Activated T-cell treated with anti-CD3 and anti-CD28 coated beads for 48 hours (primary cell): ENCODE results near the gene AKR1A1.
"Not testable (repeated sequence)": the region's sequence is repeated elsewhere in the genome, so short reads cannot be mapped to it uniquely, and the experiment has no call there.

Experiments
- DNase-seq: peaks from one replicate; pipeline ENCODE4 v3.0.0-alpha.2; 2020; ENCODE audit warnings: low read depth

AKR1A1 gene

GRCh38 chr1:45570631-45571030 lies 20.0 kb downstream of the AKR1A1 start:
- no peak for DNase-seq

- DNase-seq, result no peak
These were observed 22.7 kb downstream of the AKR1A1 start for GRCh38 chr1:45573231-45573804.

- no peak for DNase-seq
These were observed 23.5 kb downstream of the AKR1A1 start for GRCh38 chr1:45574105-45574626.

GRCh38 chr1:45583264-45583665 lies 32.6 kb downstream of the AKR1A1 start:
- DNase-seq, result peak; percentile 90

- DNase-seq, result peak; percentile 91
These were observed 33.2 kb downstream of the AKR1A1 start, which contains the start of gene NASP for GRCh38 chr1:45583666-45584350. NASP (plus strand) TSS chr1:45584041; CDS start chr1:45584147, 106 bp downstream.

- peak; percentile 85 for DNase-seq
These were observed 33.9 kb downstream of the AKR1A1 start for GRCh38 chr1:45584351-45585109.

- DNase-seq, result no peak
These were observed 34.4 kb downstream of the AKR1A1 start for GRCh38 chr1:45585110-45585426.

GRCh38 chr1:45585496-45586075 lies 35.0 kb downstream of the AKR1A1 start:
- DNase-seq, result no peak

- DNase-seq, result no peak
These were observed 36.1 kb downstream of the AKR1A1 start for GRCh38 chr1:45586769-45587168.

GRCh38 chr1:45589861-45590260 lies 39.2 kb downstream of the AKR1A1 start:
- no peak for DNase-seq

GRCh38 chr1:45594412-45594811 lies 43.8 kb downstream of the AKR1A1 start:
- DNase-seq, result no peak

- not testable (repeated sequence) for DNase-seq
These were observed 46.1 kb downstream of the AKR1A1 start for GRCh38 chr1:45596765-45597164.

GRCh38 chr1:45604239-45604638 lies 53.6 kb downstream of the AKR1A1 start:
- DNase-seq, result no peak

GRCh38 chr1:45607404-45608074 lies 56.9 kb downstream of the AKR1A1 start:
- no peak for DNase-seq

GRCh38 chr1:45608175-45609156 lies 57.8 kb downstream of the AKR1A1 start:
- DNase-seq, result no peak

GRCh38 chr1:45610589-45611226 lies 60.1 kb downstream of the AKR1A1 start:
- DNase-seq, result no peak

- DNase-seq, result no peak
These were observed 62.4 kb downstream of the AKR1A1 start for GRCh38 chr1:45612941-45613579.

- DNase-seq, result no peak
These were observed 65.3 kb downstream of the AKR1A1 start for GRCh38 chr1:45615885-45616284.

GRCh38 chr1:45617618-45618017 lies 67.0 kb downstream of the AKR1A1 start:
- no peak for DNase-seq
